ENCODE results near the gene TRAPPC13. TPM values are rescaled to one million over a fixed set of nuclear protein-coding genes. Genes with fewer than 3 reads are reported as not detected.
"Not testable (repeated sequence)": the region's sequence is repeated elsewhere in the genome, so short reads cannot be mapped to it uniquely, and the experiment has no call there.

The TRAPPC13 gene, protein sequence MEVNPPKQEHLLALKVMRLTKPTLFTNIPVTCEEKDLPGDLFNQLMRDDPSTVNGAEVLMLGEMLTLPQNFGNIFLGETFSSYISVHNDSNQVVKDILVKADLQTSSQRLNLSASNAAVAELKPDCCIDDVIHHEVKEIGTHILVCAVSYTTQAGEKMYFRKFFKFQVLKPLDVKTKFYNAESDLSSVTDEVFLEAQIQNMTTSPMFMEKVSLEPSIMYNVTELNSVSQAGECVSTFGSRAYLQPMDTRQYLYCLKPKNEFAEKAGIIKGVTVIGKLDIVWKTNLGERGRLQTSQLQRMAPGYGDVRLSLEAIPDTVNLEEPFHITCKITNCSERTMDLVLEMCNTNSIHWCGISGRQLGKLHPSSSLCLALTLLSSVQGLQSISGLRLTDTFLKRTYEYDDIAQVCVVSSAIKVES
- total RNA-seq (10 to 100 TPM in 8 of 9 donors, 1 to 10 TPM in 1; 9.5 to 24.8 (median 18.7) TPM), polyA plus RNA-seq (10 to 100 TPM; 10.9 to 14.1 TPM)
- long read RNA-seq, donor 1, partial matches to known transcripts: 4 of 13 reads
- long read RNA-seq, donor 1, other reads (novel, unspliced or antisense): 6 of 13 reads
- long read RNA-seq, donor 2, transcript TRAPPC13-201 (12 exons, 2,715 nt): major isoform, 5 of 40 reads
- long read RNA-seq, donor 2, partial matches to known transcripts: 4 of 40 reads
- long read RNA-seq, donor 2, other reads (novel, unspliced or antisense): 21 of 40 reads
- long read RNA-seq, donor 3, partial matches to known transcripts: 1 of 11 reads
- long read RNA-seq, donor 3, other reads (novel, unspliced or antisense): 8 of 11 reads

GRCh38 chr5:65624571-65625555 is at the start of gene TRAPPC13, which contains the start of gene SHLD3:
TSS of gene TRAPPC13 (plus strand) at chr5:65625027. CDS start at chr5:65625061, 34 bp downstream.
TSS of gene SHLD3 (plus strand) at chr5:65625027. CDS start at chr5:65629588, 4,561 bp downstream.
- H3K4me3 ChIP-seq: peak within 1 kb of the TSS; percentile 60 to 96 (median 76)
- H3K27me3 ChIP-seq: no peaks in the 10 kb centered on the region
- intact Hi-C loops (cut with DNase I): loop anchor here in 1 of 10 donors (5.0 kb wide), 1 partner anchor 92 kb away; no protein-coding TSS in a partner anchor
- 0 to 1% (median 0%) methylated on average over 36 of the region's 36 CpGs for WGBS, 4 donors
- H3K4me1 ChIP-seq: peaks cover 0 to 37% (median 29%) of the 10 kb centered on the region in 12 donors
- H3K9me3 ChIP-seq: no peaks in the 10 kb centered on the region
- peaks cover 0 to 16% (median 14%) of the 10 kb centered on the region in 9 donors for H3K36me3 ChIP-seq
- H3K27ac ChIP-seq: peak within 1 kb of the TSS; percentile 65 to 94 (median 91)
- peak; percentile 89 to 92 (median 90) for ATAC-seq
- DNase-seq: peak; percentile 77 to 87 (median 85)
- TF ChIP-seq, protein P1, sequence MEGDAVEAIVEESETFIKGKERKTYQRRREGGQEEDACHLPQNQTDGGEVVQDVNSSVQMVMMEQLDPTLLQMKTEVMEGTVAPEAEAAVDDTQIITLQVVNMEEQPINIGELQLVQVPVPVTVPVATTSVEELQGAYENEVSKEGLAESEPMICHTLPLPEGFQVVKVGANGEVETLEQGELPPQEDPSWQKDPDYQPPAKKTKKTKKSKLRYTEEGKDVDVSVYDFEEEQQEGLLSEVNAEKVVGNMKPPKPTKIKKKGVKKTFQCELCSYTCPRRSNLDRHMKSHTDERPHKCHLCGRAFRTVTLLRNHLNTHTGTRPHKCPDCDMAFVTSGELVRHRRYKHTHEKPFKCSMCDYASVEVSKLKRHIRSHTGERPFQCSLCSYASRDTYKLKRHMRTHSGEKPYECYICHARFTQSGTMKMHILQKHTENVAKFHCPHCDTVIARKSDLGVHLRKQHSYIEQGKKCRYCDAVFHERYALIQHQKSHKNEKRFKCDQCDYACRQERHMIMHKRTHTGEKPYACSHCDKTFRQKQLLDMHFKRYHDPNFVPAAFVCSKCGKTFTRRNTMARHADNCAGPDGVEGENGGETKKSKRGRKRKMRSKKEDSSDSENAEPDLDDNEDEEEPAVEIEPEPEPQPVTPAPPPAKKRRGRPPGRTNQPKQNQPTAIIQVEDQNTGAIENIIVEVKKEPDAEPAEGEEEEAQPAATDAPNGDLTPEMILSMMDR (IDR thresholded peaks at IDR 0.05): peak in 1 of 12 donors; percentile 4
- TF ChIP-seq POLR2A (IDR thresholded peaks at IDR 0.05): peak in 1 of 2 donors; percentile 20

GRCh38 chr5:65577141-65577540 is 47.7 kb upstream of the TRAPPC13 start:
- Histone ChIP-seq H3K4me3 (no peak overlapping the region), H3K4me1 (peaks cover 0 to 5% (median 0%) of the 10 kb centered on the region in 12 donors), H3K36me3 (peaks cover 0 to 89% (median 66%) of the 10 kb centered on the region in 9 donors), H3K27ac (no peak overlapping the region), H3K27me3 (no peaks in the 10 kb centered on the region), H3K9me3 (no peaks in the 10 kb centered on the region)
- ATAC-seq (no peak), DNase-seq (no peak)
- intact Hi-C loops (cut with DNase I): no loop called here
- TF ChIP-seq, protein P1 (IDR thresholded peaks at IDR 0.05): no peak
- TF ChIP-seq POLR2A (IDR thresholded peaks at IDR 0.05): no peak

DNA sequence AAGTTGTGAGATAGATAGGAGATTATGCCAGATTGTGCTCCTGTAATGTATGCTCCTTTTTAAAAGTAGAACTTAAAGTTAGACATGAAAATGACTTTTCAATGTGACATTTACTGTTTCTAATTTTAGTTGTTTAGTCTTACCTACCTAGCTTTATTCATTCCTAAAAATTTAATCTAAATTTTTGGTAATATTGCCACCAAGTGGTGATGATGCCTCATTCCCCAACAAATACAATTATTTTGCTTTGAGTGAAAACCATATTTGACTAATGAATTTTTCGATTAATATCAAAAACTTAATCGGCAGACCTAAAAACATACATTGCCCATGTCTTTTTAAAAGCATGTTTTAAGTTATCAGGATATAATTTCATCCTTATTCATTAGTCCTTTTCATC is 36.1 kb upstream of the TRAPPC13 start:
- TF ChIP-seq POLR2A (IDR thresholded peaks at IDR 0.05): no peak
- TF ChIP-seq, protein P1 (IDR thresholded peaks at IDR 0.05): peak in 1 of 12 donors; percentile 6
- H3K4me1 ChIP-seq: no peaks in the 10 kb centered on the region
- intact Hi-C loops (cut with DNase I): no loop called here
- ATAC-seq: no peak
- H3K4me3 ChIP-seq: no peak overlapping the region
- H3K36me3 ChIP-seq: peaks cover 2 to 100% (median 100%) of the 10 kb centered on the region in 9 donors
- H3K27me3 ChIP-seq: no peaks in the 10 kb centered on the region
- no peaks in the 10 kb centered on the region for H3K9me3 ChIP-seq
- H3K27ac ChIP-seq: no peak overlapping the region
- DNase-seq: no peak
- 93 to 98% (median 97%) methylated on average over 2 of the region's 2 CpGs for WGBS, 4 donors

DNA sequence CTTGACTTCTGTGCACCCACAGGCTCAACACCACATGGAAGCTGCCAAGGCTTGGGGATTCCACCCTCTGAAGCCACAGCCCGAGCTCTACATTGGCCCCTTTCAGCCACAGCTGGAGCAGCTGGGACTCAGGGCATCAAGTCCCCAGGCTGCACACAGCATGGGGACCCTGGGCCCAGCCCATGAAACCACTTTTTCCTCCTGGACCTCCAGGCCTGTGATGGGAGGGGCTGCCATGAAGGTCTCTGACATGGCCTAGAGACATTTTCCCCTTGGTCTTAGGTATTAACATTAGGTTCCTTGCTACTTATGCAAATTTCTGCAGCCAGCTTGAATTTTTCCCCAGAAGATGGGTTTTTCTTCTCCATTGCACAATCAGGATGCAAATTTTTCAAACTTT is 23.1 kb upstream of the TRAPPC13 start:
- WGBS, 4 donors: 95 to 100% (median 100%) methylated on average over 1 of the region's 1 CpG
- H3K4me3 ChIP-seq; intact Hi-C loops (cut with DNase I); H3K27me3 ChIP-seq; H3K4me1 ChIP-seq; ATAC-seq; H3K27ac ChIP-seq; H3K9me3 ChIP-seq; DNase-seq: not testable (repeated sequence)
- peaks cover 0 to 99% (median 80%) of the 10 kb centered on the region in 9 donors for H3K36me3 ChIP-seq
